H9 (cell line): Measurements from ENCODE around the gene LYSMD3. TPM values are rescaled to one million over a fixed set of nuclear protein-coding genes. Genes with fewer than 3 reads are reported as not detected.

ENCODE experiments used
- DNase-seq: peaks from one replicate; pipeline ENCODE4 v3.0.0-alpha.2; 2017
- H2AFZ ChIP-seq: one replicate; pipeline ENCODE4 v1.6.1; 2013; ENCODE audit warnings: mild to moderate bottlenecking, low read length, control low read depth, moderate library complexity
- H2AK5ac ChIP-seq: 2 replicates; pipeline ENCODE4 v1.6.1; 2013; ENCODE audit warnings: low read length, control low read depth, mixed read lengths; ENCODE audit not compliant: insufficient read length
- H2BK120ac ChIP-seq: one replicate; pipeline ENCODE4 v1.6.1; 2013; ENCODE audit warnings: low read depth, mild to moderate bottlenecking, low read length, control low read depth, inconsistent platforms; ENCODE audit not compliant: poor library complexity, severe bottlenecking
- H2BK12ac ChIP-seq: 2 replicates; pipeline ENCODE4 v1.6.1; 2013; ENCODE audit warnings: low read length, control low read depth, mixed read lengths, low read depth; ENCODE audit not compliant: insufficient read length
- H2BK15ac ChIP-seq: 2 replicates; pipeline ENCODE4 v1.6.1; 2013; ENCODE audit warnings: low read depth, low read length, control low read depth
- H2BK20ac ChIP-seq: one replicate; pipeline ENCODE4 v1.6.1; 2013; ENCODE audit warnings: low read depth, mild to moderate bottlenecking, low read length, control low read depth, inconsistent platforms; ENCODE audit not compliant: poor library complexity, severe bottlenecking
- H2BK5ac ChIP-seq: 2 replicates; pipeline ENCODE4 v1.6.1; 2013; ENCODE audit warnings: low read length, control low read depth, mixed read lengths; ENCODE audit not compliant: insufficient read length
- H3K14ac ChIP-seq: 2 replicates; pipeline ENCODE4 v1.6.1; 2013; ENCODE audit warnings: low read length, control low read depth; ENCODE audit not compliant: insufficient read depth
- H3K18ac ChIP-seq: 2 replicates; pipeline ENCODE4 v1.6.1; 2013; ENCODE audit warnings: low read depth, mild to moderate bottlenecking, mixed read lengths, low read length, control low read depth; ENCODE audit not compliant: insufficient read length
- H3K23ac ChIP-seq: 2 replicates; pipeline ENCODE4 v1.6.1; 2013; ENCODE audit warnings: low read length, control low read depth, mixed read lengths, low read depth; ENCODE audit not compliant: insufficient read length
- H3K23me2 ChIP-seq: 2 replicates; pipeline ENCODE4 v1.6.1; 2013; ENCODE audit warnings: low read depth, mild to moderate bottlenecking, mixed read lengths, low read length, control low read depth; ENCODE audit not compliant: insufficient read length, poor library complexity, severe bottlenecking
- H3K27ac ChIP-seq: 2 replicates; pipeline ENCODE4 v1.5.1; 2013; ENCODE audit warnings: low read length, control low read depth, mixed read lengths, low read depth; ENCODE audit not compliant: insufficient read length
- H3K27me3 ChIP-seq: 2 replicates; pipeline ENCODE4 v1.6.1; 2013; ENCODE audit warnings: low read length, control low read depth, inconsistent platforms; ENCODE audit not compliant: insufficient read depth
- H3K4ac ChIP-seq: 2 replicates; pipeline ENCODE4 v1.6.1; 2013; ENCODE audit warnings: low read depth, mild to moderate bottlenecking, control low read depth, inconsistent platforms, low read length, moderate library complexity
- H3K4me1 ChIP-seq: 2 replicates; pipeline ENCODE4 v1.6.1; 2013; ENCODE audit warnings: low read length, control low read depth, inconsistent platforms; ENCODE audit not compliant: insufficient read depth
- H3K4me2 ChIP-seq: 2 replicates; pipeline ENCODE4 v1.6.1; 2013; ENCODE audit warnings: low read length, control low read depth, mixed read lengths; ENCODE audit not compliant: insufficient read length, insufficient read depth
- H3K56ac ChIP-seq: 2 replicates; pipeline ENCODE4 v1.6.1; 2013; ENCODE audit warnings: low read depth, mild to moderate bottlenecking, mixed read lengths, low read length, control low read depth; ENCODE audit not compliant: insufficient read length
- H3K79me1 ChIP-seq: 2 replicates; pipeline ENCODE4 v1.6.1; 2013; ENCODE audit warnings: low read depth, mild to moderate bottlenecking, moderate library complexity, low read length, control low read depth, inconsistent platforms; ENCODE audit not compliant: insufficient read depth, poor library complexity, severe bottlenecking
- H3K79me2 ChIP-seq: 2 replicates; pipeline ENCODE4 v1.6.1; 2013; ENCODE audit warnings: low read length, control low read depth, inconsistent platforms; ENCODE audit not compliant: insufficient read depth
- H3K9ac ChIP-seq: 2 replicates; pipeline ENCODE4 v1.6.1; 2013; ENCODE audit warnings: low read length, control low read depth, mixed read lengths; ENCODE audit not compliant: insufficient read length; ENCODE audit errors: extremely low read depth
- H3K9me3 ChIP-seq: one replicate; pipeline ENCODE4 v1.6.1; 2013; ENCODE audit warnings: low read depth, low read length, inconsistent platforms; ENCODE audit not compliant: control insufficient read depth
- H3T11ph ChIP-seq: one replicate; pipeline ENCODE4 v1.6.1; 2013; ENCODE audit warnings: mild to moderate bottlenecking, low read length, control low read depth, inconsistent platforms
- H4K20me1 ChIP-seq: one replicate; pipeline ENCODE4 v1.6.1; 2013; ENCODE audit not compliant: control insufficient read depth, insufficient read length, insufficient read depth
- H4K5ac ChIP-seq: 2 replicates; pipeline ENCODE4 v1.6.1; 2013; ENCODE audit warnings: low read depth, mild to moderate bottlenecking, mixed read lengths, low read length, control low read depth; ENCODE audit not compliant: insufficient read length
- H4K8ac ChIP-seq: replicated peaks from 2 replicates; pipeline ENCODE4 v1.6.1; 2013; ENCODE audit warnings: low read length, control low read depth, mixed read lengths, low read depth; ENCODE audit not compliant: insufficient read length
- H4K91ac ChIP-seq: 2 replicates; pipeline ENCODE4 v1.6.1; 2013; ENCODE audit warnings: low read depth, mild to moderate bottlenecking, moderate library complexity, mixed read lengths, low read length, control low read depth; ENCODE audit not compliant: insufficient read length
- H3K27ac Mint-ChIP-seq, 3 experiments: 2 replicates in 2 of 3; 3 replicates in 1 of 3; pipeline ENCODE4 v1.8.0; 2020 to 2021; ENCODE audit warnings: mixed read lengths in 3 of 3, mild to moderate bottlenecking in 1 of 3, moderate library complexity in 1 of 3
- H3K27me3 Mint-ChIP-seq: 2 replicates; pipeline ENCODE4 v1.8.0; 2021; ENCODE audit warnings: low read depth, mild to moderate bottlenecking, moderate library complexity, mixed read lengths
- H3K36me3 Mint-ChIP-seq, 3 experiments: 2 replicates in 2 of 3; 3 replicates in 1 of 3; pipeline ENCODE4 v1.8.0; 2020 to 2021; ENCODE audit warnings: low read depth in 3 of 3, mixed read lengths in 3 of 3; ENCODE audit not compliant: insufficient read depth in 1 of 3
- H3K4me1 Mint-ChIP-seq, 2 experiments: 2 replicates each; pipeline ENCODE4 v1.8.0; 2020; ENCODE audit warnings: mixed read lengths in 2 of 2
- H3K4me3 Mint-ChIP-seq, 2 experiments: 2 replicates in 1 of 2; 3 replicates in 1 of 2; pipeline ENCODE4 v1.8.0; 2020 to 2021; ENCODE audit warnings: mild to moderate bottlenecking in 2 of 2, mixed read lengths in 2 of 2, moderate library complexity in 1 of 2
- H3K9me3 Mint-ChIP-seq, 2 experiments: 2 replicates in 1 of 2; 3 replicates in 1 of 2; pipeline ENCODE4 v1.8.0; 2020; ENCODE audit warnings: mild to moderate bottlenecking in 2 of 2, mixed read lengths in 2 of 2, moderate library complexity in 1 of 2
- CTCF ChIP-seq: fragments of 200-600 bp; sonication (generic); conservative IDR thresholded peaks from 3 replicates; pipeline ENCODE4 v1.8.0; 2021; ENCODE audit warnings: antibody characterized with exemption, mild to moderate bottlenecking
- total RNA-seq: library from RNA; stranded (reverse); gene quantifications from 2 replicates; pipeline ENCODE4 v1.2.1, GENCODE V29; 2021

Gene LYSMD3
- total RNA-seq, 1 experiment from 2014 or later, result 14.0 TPM

GRCh38 chr5:90518661-90519060 is 10.7 kb downstream of the LYSMD3 start:
- Histone ChIP-seq H3K4me2 (no peak overlapping the region), H3K14ac (no peak overlapping the region), H2BK5ac (no peak overlapping the region), H3K79me1 (no peaks in the 10 kb centered on the region), H3K4ac (no peak overlapping the region), H3K9ac (no peak overlapping the region), H4K8ac (no peak overlapping the region), H3K27ac (no peak overlapping the region), H3K23ac (no peak overlapping the region), H3K27me3 (no peaks in the 10 kb centered on the region), H3K4me1 (no peaks in the 10 kb centered on the region), H2AK5ac (no peak overlapping the region), H2BK15ac (no peak overlapping the region), H2BK120ac (no peak overlapping the region), H4K20me1 (no peaks in the 10 kb centered on the region), H2BK12ac (no peak overlapping the region), H2AFZ (no peak overlapping the region), H3T11ph (no peak overlapping the region), H2BK20ac (no peak overlapping the region), H3K56ac (no peak overlapping the region), H4K5ac (no peak overlapping the region), H3K79me2 (no peaks in the 10 kb centered on the region), H3K9me3 (no peaks in the 10 kb centered on the region), H3K23me2 (no peaks in the 10 kb centered on the region), H3K18ac (no peak overlapping the region), H4K91ac (no peak overlapping the region)
- Mint-ChIP-seq H3K4me3 (no peak overlapping the region), H3K27ac (peak overlapping the region in 2 of 3 experiments; percentile 7 to 86; a peak in 3 of 7 replicates), H3K4me1 (no peaks in the 10 kb centered on the region), H3K9me3 (no peaks in the 10 kb centered on the region), H3K27me3 (no peaks in the 10 kb centered on the region), H3K36me3 (peaks cover 4 to 29% (median 28%) of the 10 kb centered on the region in 3 experiments; a peak in 6 of 7 replicates)
- no peak for TF ChIP-seq CTCF
- no peak for DNase-seq
